CD14-positive monocyte (primary cell): Measurements from ENCODE around the gene PSMD9. TPM values are rescaled to one million over a fixed set of nuclear protein-coding genes. Genes with fewer than 3 reads are reported as not detected.

Experiments used
- DNase-seq, 3 donors: peaks; one replicate each; pipeline ENCODE4 v3.0.0-alpha.2; 2011 to 2022
- H2AFZ ChIP-seq: 2 replicates; pipeline ENCODE4 v1.6.0; 2012; ENCODE audit warnings: mild to moderate bottlenecking, low read depth, low read length, inconsistent platforms; ENCODE audit not compliant: insufficient read depth, poor library complexity, severe bottlenecking
- H3K27ac ChIP-seq, 2 donors: 1 replicate in 1 of 2; 2 replicates in 1 of 2; pipeline ENCODE4 v1.5.1; 2012 to 2013; ENCODE audit warnings: low read length in 2 of 2, control low read depth in 1 of 2, inconsistent platforms in 1 of 2, low read depth in 1 of 2, mild to moderate bottlenecking in 1 of 2
- H3K27me3 ChIP-seq, 2 donors: one replicate each; pipeline versions ENCODE4 v1.6.0 to v1.6.1; 2011 to 2013; ENCODE audit warnings: low read length in 2 of 2; ENCODE audit not compliant: control insufficient read depth in 2 of 2, insufficient read depth in 2 of 2
- H3K36me3 ChIP-seq, 2 donors: replicated peaks in 1 of 2; 1 replicate in 1 of 2; 2 replicates in 1 of 2; pipeline versions ENCODE4 v1.5.1 to v1.6.1; 2012 to 2013; ENCODE audit warnings: low read length in 2 of 2, control low read depth in 1 of 2, inconsistent platforms in 1 of 2, mild to moderate bottlenecking in 1 of 2; ENCODE audit not compliant: insufficient read depth in 2 of 2, control insufficient read depth in 1 of 2
- H3K4me1 ChIP-seq, 2 donors: 1 replicate in 1 of 2; 2 replicates in 1 of 2; pipeline versions ENCODE4 v1.5.1 to v1.6.1; 2012 to 2013; ENCODE audit warnings: low read length in 2 of 2, control low read depth in 1 of 2, inconsistent platforms in 1 of 2, mild to moderate bottlenecking in 1 of 2, moderate library complexity in 1 of 2; ENCODE audit not compliant: insufficient read depth in 2 of 2, control insufficient read depth in 1 of 2
- H3K4me2 ChIP-seq: replicated peaks from 2 replicates; pipeline ENCODE3; 2012; ENCODE audit warnings: low read length, moderate library complexity, mild to moderate bottlenecking; ENCODE audit not compliant: poor library complexity, severe bottlenecking; ENCODE audit errors: extremely low read depth
- H3K4me3 ChIP-seq, 3 experiments: fragments of 200-600 bp in 1 of 3; sonication (generic) in 1 of 3; replicated peaks in 1 of 3; 1 replicate in 2 of 3; 2 replicates in 1 of 3; pipeline ENCODE4 v1.5.1; 2011 to 2013; ENCODE audit warnings: low read length in 3 of 3, mild to moderate bottlenecking in 3 of 3, control low read depth in 2 of 3, low read depth in 2 of 3, inconsistent platforms in 1 of 3, moderate library complexity in 1 of 3
- H3K79me2 ChIP-seq: 2 replicates; pipeline ENCODE4 v1.6.0; 2012; ENCODE audit warnings: mild to moderate bottlenecking, control low read depth, inconsistent platforms, low read length, moderate library complexity; ENCODE audit not compliant: insufficient read depth
- H3K9ac ChIP-seq: 2 replicates; pipeline ENCODE4 v1.6.0; 2017; ENCODE audit warnings: low read length, mild to moderate bottlenecking; ENCODE audit not compliant: insufficient read depth, poor library complexity, severe bottlenecking
- H3K9me3 ChIP-seq, 2 donors: replicated peaks in 1 of 2; 1 replicate in 1 of 2; 2 replicates in 1 of 2; pipeline versions ENCODE4 v1.5.1 to v1.6.1; 2012 to 2013; ENCODE audit warnings: low read length in 2 of 2, control low read depth in 1 of 2; ENCODE audit not compliant: control insufficient read depth in 1 of 2, insufficient read depth in 1 of 2
- H4K20me1 ChIP-seq: 2 replicates; pipeline ENCODE4 v1.6.0; 2012; ENCODE audit warnings: mild to moderate bottlenecking, low read length, control low read depth, moderate library complexity; ENCODE audit not compliant: insufficient read depth
- H3K27ac Mint-ChIP-seq, 7 donors: one replicate each; pipeline ENCODE4 v1.8.0; 2020; ENCODE audit warnings: mild to moderate bottlenecking in 7 of 7, mixed read lengths in 7 of 7, moderate library complexity in 6 of 7, inconsistent platforms in 2 of 7
- H3K27me3 Mint-ChIP-seq, 3 donors: one replicate each; pipeline ENCODE4 v1.8.0; 2021 to 2022; ENCODE audit warnings: low read depth in 3 of 3, mild to moderate bottlenecking in 3 of 3, mixed read lengths in 3 of 3, moderate library complexity in 3 of 3, inconsistent platforms in 1 of 3
- H3K36me3 Mint-ChIP-seq, 2 donors: one replicate each; pipeline ENCODE4 v1.8.0; 2020; ENCODE audit warnings: mixed read lengths in 2 of 2, inconsistent platforms in 1 of 2, mild to moderate bottlenecking in 1 of 2
- H3K4me1 Mint-ChIP-seq: one replicate; pipeline ENCODE4 v1.8.0; 2020; ENCODE audit warnings: mild to moderate bottlenecking, mixed read lengths
- H3K4me3 Mint-ChIP-seq, 2 donors: one replicate each; pipeline ENCODE4 v1.8.0; 2020; ENCODE audit warnings: mild to moderate bottlenecking in 2 of 2, mixed read lengths in 2 of 2, moderate library complexity in 1 of 2
- H3K9me3 Mint-ChIP-seq, 7 donors: one replicate each; pipeline ENCODE4 v1.8.0; 2020 to 2022; ENCODE audit warnings: mixed read lengths in 7 of 7, mild to moderate bottlenecking in 6 of 7, moderate library complexity in 6 of 7, inconsistent platforms in 2 of 7
- CTCF ChIP-seq: fragments of 200-600 bp; IDR thresholded peaks from one replicate; pipeline ENCODE4 v1.8.0; 2022; ENCODE audit warnings: antibody characterized with exemption, mild to moderate bottlenecking
- WGBS: methylation state at CpG from one replicate; pipeline ENCODE4 v1.1.5; 2013; ENCODE audit warnings: missing lambda C conversion rate; ENCODE audit not compliant: insufficient coverage; 5-methylcytosine and 5-hydroxymethylcytosine counted together
- intact Hi-C, 2 donors: fragments of 100-400 bp; cut with micrococcal nuclease; formaldehyde crosslinking; loops; one replicate each; pipeline versions ENCODE4 v1.15.0 to v1.15.1; 2023
- polyA plus RNA-seq, 3 donors: library from polyadenylated mRNA; depleted of rRNA in 1 of 3; unstranded in 2 of 3; stranded (reverse) in 1 of 3; fragments of 300-500 nt in 2 of 3; fragments of >200 nt in 1 of 3; fragmentation: Illumina TruSeq in 2 of 3; gene quantifications; 1 replicate in 2 of 3; 2 replicates in 1 of 3; pipeline ENCODE4 v1.2.3, GENCODE V29; 2012 to 2021

Gene PSMD9
- polyA plus RNA-seq, 3 donors, result 89.6 to 135 (median 93.3) TPM

GRCh38 chr12:121963341-121964018, 74.9 kb downstream of the PSMD9 start:
- H3K4me1 ChIP-seq, result peaks cover 3 to 6% of the 10 kb centered on the region in 2 donors
- intact Hi-C loops, result no loop called here
- H3K9me3 ChIP-seq, result no peaks in the 10 kb centered on the region
- no peak for DNase-seq
- H3K36me3 Mint-ChIP-seq, result no peaks in the 10 kb centered on the region
- no peak overlapping the region for H3K4me2 ChIP-seq
- H3K4me3 ChIP-seq, result no peak overlapping the region
- no peak overlapping the region for H2AFZ ChIP-seq
- peaks cover 0 to 1% (median 0%) of the 10 kb centered on the region in 7 donors for H3K9me3 Mint-ChIP-seq
- no peak for TF ChIP-seq CTCF
- peaks cover 0 to 8% (median 1%) of the 10 kb centered on the region in 3 donors for H3K27me3 Mint-ChIP-seq
- H3K9ac ChIP-seq, result no peak overlapping the region
- no peak overlapping the region for H3K4me3 Mint-ChIP-seq
- no peaks in the 10 kb centered on the region for H3K36me3 ChIP-seq
- H3K4me1 Mint-ChIP-seq, result peaks cover 4% of the 10 kb centered on the region
- H4K20me1 ChIP-seq, result no peaks in the 10 kb centered on the region
- no peak overlapping the region for H3K27ac ChIP-seq
- no peaks in the 10 kb centered on the region for H3K27me3 ChIP-seq
- no peaks in the 10 kb centered on the region for H3K79me2 ChIP-seq
- no peak overlapping the region for H3K27ac Mint-ChIP-seq
- 96% methylated on average over 8 of the region's 15 CpGs for WGBS

GRCh38 chr12:121964813-121965643, 76.4 kb downstream of the PSMD9 start:
- Histone ChIP-seq H3K27ac (no peak overlapping the region), H3K27me3 (no peaks in the 10 kb centered on the region), H4K20me1 (no peaks in the 10 kb centered on the region), H3K9ac (no peak overlapping the region), H2AFZ (no peak overlapping the region), H3K4me1 (peaks cover 13 to 18% of the 10 kb centered on the region in 2 donors), H3K4me2 (no peak overlapping the region), H3K9me3 (no peaks in the 10 kb centered on the region), H3K36me3 (no peaks in the 10 kb centered on the region), H3K79me2 (no peaks in the 10 kb centered on the region), H3K4me3 (no peak overlapping the region)
- Mint-ChIP-seq H3K36me3 (no peaks in the 10 kb centered on the region), H3K27ac (peak overlapping the region in 1 of 7 donors; percentile 27), H3K4me1 (peaks cover 17% of the 10 kb centered on the region), H3K9me3 (peaks cover 0 to 1% (median 0%) of the 10 kb centered on the region in 7 donors), H3K27me3 (peaks cover 0 to 8% (median 1%) of the 10 kb centered on the region in 3 donors), H3K4me3 (no peak overlapping the region)
- 100% methylated on average over 3 of the region's 9 CpGs for WGBS
- intact Hi-C loops, result no loop called here
- DNase-seq, result no peak
- no peak for TF ChIP-seq CTCF
